A549 (cell line): ENCODE results near the gene SEPTIN1. TPM values are rescaled to one million over a fixed set of nuclear protein-coding genes. Genes with fewer than 3 reads are reported as not detected.

ENCODE experiments used
- ATAC-seq, 2 experiments: fragments of 200-7000 bp in 1 of 2; fragments of >200 bp in 1 of 2; cut with Nextera tagmentation in 1 of 2; cut with Tn5 transposase in 1 of 2; 3 replicates each; pipeline versions ENCODE4 v1.8.0 to v1.9.1; 2018 to 2020; ENCODE audit warnings: mild to moderate bottlenecking in 1 of 2, moderate library complexity in 1 of 2
- CTCF ChIA-PET: fragments of 300-600 bp; sonication (Branson Sonifier 250); formaldehyde crosslinking; extraction: SDS; loops from one replicate; lab custom pipeline; 2021; ENCODE audit warnings: antibody characterized with exemption, inconsistent platforms; lab: Yijun Ruan, JAX
- POLR2A ChIA-PET: fragments of 350-600 bp; formaldehyde crosslinking; extraction: SDS; loops from one replicate; lab custom pipeline; 2021; ENCODE audit warnings: antibody characterized with exemption, inconsistent platforms; lab: Yijun Ruan, JAX
- DNase-seq, 2 experiments: peaks; one replicate each; pipeline versions ENCODE4 v3.0.0 to v3.0.0-alpha.2; 2011 to 2016; ENCODE audit warnings: low read depth in 1 of 2, low spot score in 1 of 2
- FAIRE-seq: peaks from 2 replicates; lab custom pipeline; 2011; peaks lifted over from hg19 to GRCh38; lab: Jason Lieb, UNC
- H3K27ac ChIP-seq, 2 experiments: fragments of >200 bp; sonication (Bioruptor Twin); formaldehyde crosslinking; 3 replicates each; pipeline ENCODE4 v1.5.1; 2016 to 2017
- H3K4me1 ChIP-seq: fragments of >200 bp; sonication (Bioruptor Twin); formaldehyde crosslinking; 3 replicates; pipeline ENCODE4 v1.6.1; 2016
- H3K4me2 ChIP-seq: fragments of >200 bp; sonication (Bioruptor Twin); formaldehyde crosslinking; 3 replicates; pipeline ENCODE4 v1.6.1; 2016
- H3K4me3 ChIP-seq: fragments of >200 bp; sonication (Bioruptor Twin); formaldehyde crosslinking; 3 replicates; pipeline ENCODE4 v1.5.1; 2016
- H3K9me3 ChIP-seq: fragments of >200 bp; sonication (Bioruptor Twin); formaldehyde crosslinking; 3 replicates; pipeline ENCODE4 v1.6.1; 2016
- CBX8 ChIP-seq: fragments of 200-600 bp; sonication (generic); IDR thresholded peaks from 2 replicates; pipeline ENCODE4 v1.6.1; 2016
- CHD2 ChIP-seq: fragments of 150-350 bp; IDR thresholded peaks from 2 replicates; pipeline ENCODE4 v1.6.1; 2014; ENCODE audit warnings: low read length; ENCODE audit not compliant: partially characterized antibody
- CHD4 ChIP-seq: fragments of 200-600 bp; sonication (generic); IDR thresholded peaks from 2 replicates; pipeline ENCODE4 v1.6.1; 2016; ENCODE audit warnings: antibody characterized with exemption, mild to moderate bottlenecking, borderline replicate concordance
- CTCF ChIP-seq: fragments of >200 bp; sonication (Bioruptor Twin); formaldehyde crosslinking; IDR thresholded peaks from 3 replicates; pipeline ENCODE4 v1.5.1; 2016
- ELK1 ChIP-seq: fragments of 150-350 bp; IDR thresholded peaks from 2 replicates; pipeline ENCODE4 v1.6.1; 2014; ENCODE audit warnings: low read depth, mild to moderate bottlenecking, low read length
- EP300 ChIP-seq, 2 experiments: fragments of >200 bp; sonication (Bioruptor Twin); formaldehyde crosslinking; IDR thresholded peaks; 2 replicates in 1 of 2; 3 replicates in 1 of 2; pipeline ENCODE4 v1.6.1; 2016 to 2017
- ESRRA ChIP-seq: fragments of 150-350 bp; IDR thresholded peaks from 2 replicates; pipeline ENCODE4 v1.6.1; 2014; ENCODE audit warnings: mild to moderate bottlenecking, low read length, borderline replicate concordance
- GATA3 ChIP-seq: IDR thresholded peaks from 2 replicates; pipeline ENCODE4 v1.6.1; 2012; ENCODE audit warnings: borderline replicate concordance
- HDAC2 ChIP-seq: fragments of 200-600 bp; sonication (generic); IDR thresholded peaks from 2 replicates; pipeline ENCODE4 v1.6.1; 2016
- HOXB13 ChIP-seq: fragments of 250-450 bp; sonication (Bioruptor Pico); IDR thresholded peaks from 2 replicates; pipeline ENCODE4 v1.5.0; 2020; ENCODE audit warnings: low read depth, mild to moderate bottlenecking, moderate library complexity
- JUN ChIP-seq, 2 experiments: fragments of >200 bp; sonication (Bioruptor Twin); formaldehyde crosslinking; IDR thresholded peaks; 2 replicates in 1 of 2; 3 replicates in 1 of 2; pipeline ENCODE4 v1.6.1; 2016 to 2017
- JUNB ChIP-seq: fragments of >200 bp; sonication (Bioruptor Twin); formaldehyde crosslinking; IDR thresholded peaks from 2 replicates; pipeline ENCODE4 v1.6.1; 2016
- MAZ ChIP-seq: fragments of 150-350 bp; IDR thresholded peaks from 2 replicates; pipeline ENCODE4 v1.6.1; 2014; ENCODE audit warnings: antibody characterized with exemption, low read depth, low read length, borderline replicate concordance
- MYC ChIP-seq: IDR thresholded peaks from 2 replicates; pipeline ENCODE4 v1.6.1; 2012; ENCODE audit warnings: mild to moderate bottlenecking, inconsistent platforms, low read length, improper control_type of control experiment, borderline replicate concordance
- POLR2AphosphoS2 ChIP-seq: conservative IDR thresholded peaks from 2 replicates; pipeline ENCODE4 v1.6.1; 2012; ENCODE audit warnings: low read length, improper control_type of control experiment, inconsistent platforms
- RAD21 ChIP-seq, 2 experiments: fragments of >200 bp in 1 of 2; sonication (Bioruptor Twin) in 1 of 2; formaldehyde crosslinking in 1 of 2; IDR thresholded peaks in 1 of 2; conservative IDR thresholded peaks in 1 of 2; 2 replicates in 1 of 2; 3 replicates in 1 of 2; pipeline ENCODE4 v1.6.1; 2012 to 2018; ENCODE audit warnings: inconsistent platforms in 1 of 2
- RARB ChIP-seq: fragments of 250-450 bp; sonication (Bioruptor Pico); IDR thresholded peaks from 2 replicates; pipeline ENCODE4 v1.8.0; 2021; ENCODE audit warnings: mild to moderate bottlenecking, moderate library complexity
- RCOR1 ChIP-seq: fragments of 150-350 bp; IDR thresholded peaks from 2 replicates; pipeline ENCODE4 v1.6.1; 2014; ENCODE audit warnings: antibody characterized with exemption, low read length, low read depth
- RFX5 ChIP-seq: fragments of 450-650 bp; IDR thresholded peaks from 2 replicates; pipeline ENCODE4 v1.7.1; 2014; ENCODE audit warnings: antibody characterized with exemption, mild to moderate bottlenecking, moderate library complexity
- RNF2 ChIP-seq: fragments of 200-600 bp; sonication (generic); IDR thresholded peaks from 2 replicates; pipeline ENCODE4 v1.6.1; 2016; ENCODE audit warnings: low read depth, mild to moderate bottlenecking, antibody characterized with exemption, moderate library complexity, borderline replicate concordance
- SMC3 ChIP-seq: fragments of >200 bp; sonication (Bioruptor Twin); formaldehyde crosslinking; IDR thresholded peaks from 3 replicates; pipeline ENCODE4 v1.6.1; 2018; ENCODE audit warnings: inconsistent platforms
- TFCP2L1 ChIP-seq: fragments of 250-450 bp; sonication (Bioruptor Pico); IDR thresholded peaks from 2 replicates; pipeline ENCODE4 v1.5.0; 2021; ENCODE audit warnings: mild to moderate bottlenecking
- TP53 ChIP-seq: fragments of 250-450 bp; sonication (Bioruptor Pico); IDR thresholded peaks from 2 replicates; pipeline ENCODE4 v1.5.0; 2021; ENCODE audit warnings: mild to moderate bottlenecking, moderate library complexity
- ZC3H11A ChIP-seq: fragments of 450-650 bp; IDR thresholded peaks from 2 replicates; pipeline ENCODE4 v1.6.1; 2014; ENCODE audit warnings: antibody characterized with exemption, mild to moderate bottlenecking
- WGBS: methylation state at CpG from one replicate; pipeline ENCODE4 v1.1.6; 2017; ENCODE audit errors: missing lambda C conversion rate; 5-methylcytosine and 5-hydroxymethylcytosine counted together
- polyA plus RNA-seq, 4 experiments: library from polyadenylated mRNA; depleted of rRNA in 3 of 4; stranded (reverse); fragments of >200 nt; fragmentation: RNase III in 1 of 4; extraction: RNeasy Plus Mini Kit Qiagen cat#74134 plus additional on column Dnase treatment in 1 of 4; gene quantifications; 2 replicates in 3 of 4; 3 replicates in 1 of 4; pipeline ENCODE4 v1.2.3, GENCODE V29; 2011 to 2017
- TF ChIP-seq, protein P1 (sequence below): fragments of 250-450 bp; sonication (Bioruptor Pico); IDR thresholded peaks from 2 replicates; pipeline ENCODE4 v1.5.0; 2021; ENCODE audit warnings: mild to moderate bottlenecking, moderate library complexity, borderline replicate concordance
- TF ChIP-seq, protein P2 (sequence below): IDR thresholded peaks from 2 replicates; pipeline ENCODE4 v1.6.1; 2012; ENCODE audit warnings: low read depth, borderline replicate concordance

The SEPTIN1 gene
- polyA plus RNA-seq, 2 of the 4 experiments (the other 2 are of a cell fraction): 0.17 to 0.65 TPM

DNA sequence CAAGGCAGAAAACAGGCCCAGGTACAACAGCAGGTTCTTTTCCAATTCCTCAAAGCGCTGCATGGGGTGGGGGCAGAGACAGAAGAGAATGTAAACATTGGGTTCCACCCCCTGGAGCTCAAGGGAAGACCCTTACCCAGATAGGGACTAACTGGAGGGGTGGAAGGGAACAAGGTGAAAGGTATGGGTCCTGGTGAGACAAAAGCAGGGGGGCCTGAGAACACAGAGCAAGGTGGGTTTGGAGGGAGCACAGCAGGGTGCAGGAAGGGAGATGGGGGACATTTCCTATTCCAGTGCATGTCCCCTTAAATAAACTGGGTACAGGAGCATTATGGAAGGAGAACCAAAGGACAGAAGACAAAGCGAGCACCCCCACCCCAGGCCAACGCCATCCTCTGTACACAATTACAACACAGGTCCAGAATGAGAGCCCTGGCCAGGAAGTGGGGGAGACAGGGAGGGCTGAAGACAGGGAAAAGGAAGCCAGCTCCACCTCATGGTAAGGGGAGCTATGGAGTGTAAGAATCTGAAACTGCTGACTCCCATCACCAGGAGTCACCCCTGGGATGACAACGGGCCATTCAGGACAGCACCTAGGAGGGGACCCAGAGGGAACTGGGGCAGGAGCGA lies 25.2 kb downstream of the SEPTIN1 start:
- no peak for ATAC-seq
- Histone ChIP-seq H3K4me2 (peak overlapping the region; percentile 72), H3K4me3 (no peak overlapping the region), H3K4me1 (peaks cover 40% of the 10 kb centered on the region), H3K9me3 (no peaks in the 10 kb centered on the region), H3K27ac (peak overlapping the region in 1 of 2 experiments; percentile 96; a peak in 3 of 6 replicates)
- ChIA-PET CTCF (interaction anchor here (1.2 to 2.7 kb wide), 5 partner anchors 10 to 52 kb away, joined by 4 to 10 read pairs (median 6); no protein-coding TSS in a partner anchor), POLR2A (interaction anchor here (0.6 to 2.3 kb wide), 2 partner anchors 14 to 292 kb away, joined by 3 to 8 read pairs; partner anchors contain the start of gene ALDOA)
- no peak for FAIRE-seq
- DNase-seq: no peak
- TF ChIP-seq ZC3H11A (no peak), RCOR1 (no peak), RNF2 (no peak), RAD21 (conservative IDR thresholded peaks at IDR 0.05 in 1 of 2, IDR thresholded peaks at IDR 0.05 in 1 of 2) (no peak), CBX8 (no peak), TP53 (no peak), SMC3 (no peak), RARB (CRISPR knock-in tag) (no peak), CHD2 (no peak), CHD4 (no peak), HDAC2 (no peak), MYC (no peak), POLR2AphosphoS2 (no peak)
- TF ChIP-seq, protein P1, sequence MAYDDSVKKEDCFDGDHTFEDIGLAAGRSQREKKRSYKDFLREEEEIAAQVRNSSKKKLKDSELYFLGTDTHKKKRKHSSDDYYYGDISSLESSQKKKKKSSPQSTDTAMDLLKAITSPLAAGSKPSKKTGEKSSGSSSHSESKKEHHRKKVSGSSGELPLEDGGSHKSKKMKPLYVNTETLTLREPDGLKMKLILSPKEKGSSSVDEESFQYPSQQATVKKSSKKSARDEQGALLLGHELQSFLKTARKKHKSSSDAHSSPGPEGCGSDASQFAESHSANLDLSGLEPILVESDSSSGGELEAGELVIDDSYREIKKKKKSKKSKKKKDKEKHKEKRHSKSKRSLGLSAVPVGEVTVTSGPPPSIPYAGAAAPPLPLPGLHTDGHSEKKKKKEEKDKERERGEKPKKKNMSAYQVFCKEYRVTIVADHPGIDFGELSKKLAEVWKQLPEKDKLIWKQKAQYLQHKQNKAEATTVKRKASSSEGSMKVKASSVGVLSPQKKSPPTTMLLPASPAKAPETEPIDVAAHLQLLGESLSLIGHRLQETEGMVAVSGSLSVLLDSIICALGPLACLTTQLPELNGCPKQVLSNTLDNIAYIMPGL (CRISPR knock-in tag): no peak
- TF ChIP-seq, protein P2, sequence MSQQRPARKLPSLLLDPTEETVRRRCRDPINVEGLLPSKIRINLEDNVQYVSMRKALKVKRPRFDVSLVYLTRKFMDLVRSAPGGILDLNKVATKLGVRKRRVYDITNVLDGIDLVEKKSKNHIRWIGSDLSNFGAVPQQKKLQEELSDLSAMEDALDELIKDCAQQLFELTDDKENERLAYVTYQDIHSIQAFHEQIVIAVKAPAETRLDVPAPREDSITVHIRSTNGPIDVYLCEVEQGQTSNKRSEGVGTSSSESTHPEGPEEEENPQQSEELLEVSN: no peak
- WGBS: 61% methylated on average over 5 of the region's 5 CpGs

DNA sequence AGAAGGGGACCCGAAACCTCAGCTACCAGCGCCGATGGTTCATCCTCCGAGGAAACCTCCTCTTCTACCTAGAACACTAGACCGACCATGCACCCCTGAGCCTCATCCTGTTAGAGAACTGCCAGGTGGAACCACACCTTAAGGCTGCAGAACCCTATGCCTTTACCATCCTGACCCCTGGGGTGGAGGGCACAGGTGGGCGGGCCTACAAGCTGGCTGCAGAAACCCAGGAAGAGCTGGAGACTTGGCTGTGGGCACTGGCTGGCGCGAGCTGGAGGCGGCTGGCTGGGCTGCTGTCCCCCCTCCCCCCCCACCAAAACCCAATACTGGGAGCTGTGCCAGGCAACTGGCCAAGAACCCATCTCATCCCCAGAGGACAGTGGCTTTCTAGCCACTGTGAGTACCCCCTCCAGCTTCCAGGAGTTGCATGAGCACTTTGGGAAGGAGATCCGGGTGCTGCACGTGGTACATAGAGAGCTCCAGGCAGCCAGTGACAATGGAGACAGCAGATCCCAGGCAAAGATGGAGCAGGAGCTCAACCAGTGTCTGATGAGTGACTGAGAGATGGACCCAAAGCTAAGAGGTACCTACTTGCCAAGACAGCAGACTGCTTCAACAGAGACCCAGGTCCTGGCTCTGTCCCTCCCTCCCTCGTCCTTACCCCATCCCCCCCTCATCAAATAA lies 25.8 kb downstream of the SEPTIN1 start:
- peaks cover 46% of the 10 kb centered on the region for H3K4me1 ChIP-seq
- FAIRE-seq (no peak), DNase-seq (no peak), ATAC-seq (no peak)
- WGBS: 90% methylated on average over 10 of the region's 12 CpGs
- H3K27ac ChIP-seq: peak overlapping the region; percentile 87 to 96
- no peaks in the 10 kb centered on the region for H3K9me3 ChIP-seq
- TF ChIP-seq ESRRA: no peak
- TF ChIP-seq HOXB13 (CRISPR knock-in tag): no peak
- no peak for TF ChIP-seq EP300 (IDR thresholded peaks at IDR 0.05)
- TF ChIP-seq CTCF: no peak
- TF ChIP-seq TFCP2L1 (CRISPR knock-in tag): no peak
- no peak for TF ChIP-seq JUN (IDR thresholded peaks at IDR 0.05)
- no peak for TF ChIP-seq GATA3
- no peak for TF ChIP-seq JUNB
- TF ChIP-seq RFX5: no peak
- no peak for TF ChIP-seq ELK1
- TF ChIP-seq MAZ: no peak
- CTCF ChIA-PET: interaction anchor here (1.2 to 2.7 kb wide), 5 partner anchors 11 to 53 kb away, joined by 4 to 10 read pairs (median 6); no protein-coding TSS in a partner anchor
- peak overlapping the region; percentile 70 for H3K4me3 ChIP-seq
- POLR2A ChIA-PET: interaction anchor here (0.6 kb wide), 1 partner anchor 291 kb away, joined by 3 read pairs; the partner anchor contains the start of gene ALDOA
- peak overlapping the region; percentile 72 for H3K4me2 ChIP-seq
